GM10248 (cell line): ENCODE results near the gene NF2.
A peak's percentile ranks its signal among the peaks of the same experiment; 100 is the strongest.

Source experiments
- CTCF ChIA-PET: fragments of 300-600 bp; sonication (Branson Sonifier 250); formaldehyde crosslinking; extraction: SDS; loops from one replicate; lab custom pipeline; 2021; ENCODE audit warnings: antibody characterized with exemption; lab: Yijun Ruan, JAX
- POLR2A ChIA-PET: fragments of 350-650 bp; sonication (Branson Sonifier 250); formaldehyde crosslinking; extraction: SDS; loops from one replicate; lab custom pipeline; 2020; ENCODE audit warnings: antibody characterized with exemption; lab: Yijun Ruan, JAX
- DNase-seq: peaks from one replicate; pipeline ENCODE4 v3.0.0; 2012; ENCODE audit errors: extremely low spot score
- CTCF ChIP-seq: IDR thresholded peaks from 2 replicates; pipeline ENCODE4 v1.5.1; 2012; ENCODE audit warnings: mild to moderate bottlenecking, low read depth; ENCODE audit errors: extremely low read depth, missing control alignments, control extremely low read depth

NF2 gene

GRCh38 chr22:29609139-29609538 lies 5.7 kb downstream of the NF2 start:
- ChIA-PET POLR2A (no interaction called here), CTCF (interaction anchor here (1.3 kb wide), 1 partner anchor 16 kb away, joined by 9 read pairs; no protein-coding TSS in a partner anchor)
- TF ChIP-seq CTCF, result no peak
- no peak for DNase-seq

- ChIA-PET CTCF (no interaction called here), POLR2A (no interaction called here)
- TF ChIP-seq CTCF, result no peak
- no peak for DNase-seq
Observed at GRCh38 chr22:29610780-29611179, 7.3 kb downstream of the NF2 start.

- no peak for TF ChIP-seq CTCF
- no peak for DNase-seq
- CTCF ChIA-PET, result interaction anchor here (1.6 to 4.5 kb wide), 2 partner anchors 8 to 10 kb away, joined by 5 to 32 read pairs; no protein-coding TSS in a partner anchor
- POLR2A ChIA-PET, result interaction anchor here (0.5 kb wide), 1 partner anchor 31 kb away, joined by 4 read pairs; no protein-coding TSS in a partner anchor
Observed at GRCh38 chr22:29615705-29616327, 12.4 kb downstream of the NF2 start.

- no peak for TF ChIP-seq CTCF
- CTCF ChIA-PET, result interaction anchor here (1.5 to 4.5 kb wide), 2 partner anchors 8 to 12 kb away, joined by 5 to 32 read pairs; no protein-coding TSS in a partner anchor
- POLR2A ChIA-PET, result no interaction called here
- peak; percentile 29 for DNase-seq
Observed at GRCh38 chr22:29617922-29618629, 14.6 kb downstream of the NF2 start.

- no peak for TF ChIP-seq CTCF
- DNase-seq, result no peak
- CTCF ChIA-PET, result interaction anchor here (1.0 to 1.7 kb wide), 4 partner anchors 24 to 467 kb away, joined by 3 to 9 read pairs (median 4); no protein-coding TSS in a partner anchor
- POLR2A ChIA-PET, result no interaction called here
Observed at GRCh38 chr22:29621761-29622526, 18.5 kb downstream of the NF2 start.

GRCh38 chr22:29623059-29623458 lies 19.6 kb downstream of the NF2 start:
- TF ChIP-seq CTCF, result no peak
- no peak for DNase-seq
- ChIA-PET CTCF (interaction anchor here (1.1 to 1.7 kb wide), 5 partner anchors 28 to 462 kb away, joined by 3 to 9 read pairs (median 3); no protein-coding TSS in a partner anchor), POLR2A (no interaction called here)
